ENCODE data around the gene SAP30. TPM values are rescaled to one million over a fixed set of nuclear protein-coding genes. Genes with fewer than 3 reads are reported as not detected.

Gene SAP30
- total RNA-seq, 1 donor, result 25.3 TPM

- Histone ChIP-seq H3K36me3 (ENCODE audit: insufficient read depth, low read length) (no peaks in the 10 kb centered on the region), H3K27me3 (ENCODE audit: insufficient read depth, low read length) (no peaks in the 10 kb centered on the region), H3K79me2 (ENCODE audit: insufficient read depth, low read length) (no peaks in the 10 kb centered on the region), H3K4me1 (ENCODE audit: insufficient read depth, low read length) (peaks cover 7% of the 10 kb centered on the region), H3K4me3 (ENCODE audit: insufficient read depth, low read length) (no peak overlapping the region), H3K27ac (ENCODE audit: low read depth, low read length) (no peak overlapping the region), H3K9me3 (ENCODE audit: low read depth, low read length) (no peaks in the 10 kb centered on the region), H3K4me2 (ENCODE audit: insufficient read depth, low read length) (no peak overlapping the region), H2AFZ (ENCODE audit: low read length) (no peak overlapping the region), H4K20me1 (ENCODE audit: insufficient read depth, low read length) (no peaks in the 10 kb centered on the region)
- peak; percentile 44 for DNase-seq (ENCODE audit: insufficient read length, low spot score, missing footprints)
- no peak for TF ChIP-seq CTCF (IDR thresholded peaks at IDR 0.05; ENCODE audit: extremely low read depth, low read depth, low read length)
These were observed 32.3 kb downstream of the SAP30 start for GRCh38 chr4:173403051-173403450.

- no peaks in the 10 kb centered on the region for H4K20me1 ChIP-seq (ENCODE audit: insufficient read depth, low read length)
- no peaks in the 10 kb centered on the region for H3K9me3 ChIP-seq (ENCODE audit: low read depth, low read length)
These were observed 33.6 kb downstream of the SAP30 start for GRCh38 chr4:173404296-173404865.

GRCh38 chr4:173405840-173406606, 35.3 kb downstream of the SAP30 start:
- no peak overlapping the region for H2AFZ ChIP-seq (ENCODE audit: low read length)
- no peak for TF ChIP-seq CTCF (IDR thresholded peaks at IDR 0.05; ENCODE audit: extremely low read depth, low read depth, low read length)
- H3K4me2 ChIP-seq (ENCODE audit: insufficient read depth, low read length), result no peak overlapping the region
- no peak overlapping the region for H3K27ac ChIP-seq (ENCODE audit: low read depth, low read length)
- peaks cover 4% of the 10 kb centered on the region for H3K36me3 ChIP-seq (ENCODE audit: insufficient read depth, low read length)
- H3K4me1 ChIP-seq (ENCODE audit: insufficient read depth, low read length), result peaks cover 4% of the 10 kb centered on the region
- no peak overlapping the region for H3K4me3 ChIP-seq (ENCODE audit: insufficient read depth, low read length)
- H3K79me2 ChIP-seq (ENCODE audit: insufficient read depth, low read length), result no peaks in the 10 kb centered on the region
- no peaks in the 10 kb centered on the region for H3K9me3 ChIP-seq (ENCODE audit: low read depth, low read length)
- H3K27me3 ChIP-seq (ENCODE audit: insufficient read depth, low read length), result no peaks in the 10 kb centered on the region
- no peak for DNase-seq (ENCODE audit: insufficient read length, low spot score, missing footprints)
- no peaks in the 10 kb centered on the region for H4K20me1 ChIP-seq (ENCODE audit: insufficient read depth, low read length)

More at GRCh38 chr4:173404296-173404865, 33.6 kb downstream of the SAP30 start:
- Histone ChIP-seq H3K36me3 (ENCODE audit: insufficient read depth, low read length) (no peaks in the 10 kb centered on the region), H2AFZ (ENCODE audit: low read length) (no peak overlapping the region), H3K27ac (ENCODE audit: low read depth, low read length) (no peak overlapping the region), H3K27me3 (ENCODE audit: insufficient read depth, low read length) (no peaks in the 10 kb centered on the region), H3K4me1 (ENCODE audit: insufficient read depth, low read length) (peaks cover 4% of the 10 kb centered on the region), H3K79me2 (ENCODE audit: insufficient read depth, low read length) (no peaks in the 10 kb centered on the region), H3K4me2 (ENCODE audit: insufficient read depth, low read length) (no peak overlapping the region), H3K4me3 (ENCODE audit: insufficient read depth, low read length) (no peak overlapping the region)
- no peak for TF ChIP-seq CTCF (IDR thresholded peaks at IDR 0.05; ENCODE audit: extremely low read depth, low read depth, low read length)
- DNase-seq (ENCODE audit: insufficient read length, low spot score, missing footprints), result no peak

GRCh38 chr4:173410079-173410478, 39.3 kb downstream of the SAP30 start:
- H3K36me3 ChIP-seq (ENCODE audit: insufficient read depth, low read length), result peaks cover 4% of the 10 kb centered on the region
- DNase-seq (ENCODE audit: insufficient read length, low spot score, missing footprints), result no peak
- TF ChIP-seq CTCF (IDR thresholded peaks at IDR 0.05; ENCODE audit: extremely low read depth, low read depth, low read length), result no peak
- no peak overlapping the region for H3K4me3 ChIP-seq (ENCODE audit: insufficient read depth, low read length)
- peaks cover 4% of the 10 kb centered on the region for H3K4me1 ChIP-seq (ENCODE audit: insufficient read depth, low read length)
- no peak overlapping the region for H3K27ac ChIP-seq (ENCODE audit: low read depth, low read length)
- no peaks in the 10 kb centered on the region for H3K9me3 ChIP-seq (ENCODE audit: low read depth, low read length)
- H3K79me2 ChIP-seq (ENCODE audit: insufficient read depth, low read length), result no peaks in the 10 kb centered on the region
- H3K27me3 ChIP-seq (ENCODE audit: insufficient read depth, low read length), result no peaks in the 10 kb centered on the region
- no peak overlapping the region for H3K4me2 ChIP-seq (ENCODE audit: insufficient read depth, low read length)
- H4K20me1 ChIP-seq (ENCODE audit: insufficient read depth, low read length), result no peaks in the 10 kb centered on the region
- no peak overlapping the region for H2AFZ ChIP-seq (ENCODE audit: low read length)
